C4-2B (cell line): ENCODE data around the gene GUCA1A.

Experiments used
- CTCF ChIP-seq: fragments of 450-650 bp; conservative IDR thresholded peaks from 2 replicates; pipeline ENCODE4 v1.5.1; 2017; ENCODE audit warnings: mild to moderate bottlenecking
- ZFX ChIP-seq: fragments of 450-650 bp; IDR thresholded peaks from 2 replicates; pipeline ENCODE4 v1.6.1; 2017

- TF ChIP-seq CTCF = no peak
- no peak for TF ChIP-seq ZFX
Observed at GRCh38 chr6:42190554-42191183, 17.5 kb downstream of the GUCA1A start.
